Activated CD8-positive, alpha-beta memory T cell treated with anti-CD3 and anti-CD28 coated beads, Interleukin-2, amount 50 U/mL, for 4 hours (primary cell): ENCODE measurements around the gene FOXD4L1.
A peak's percentile ranks its signal among the peaks of the same experiment; 100 is the strongest.
"Not testable (repeated sequence)": the region's sequence is repeated elsewhere in the genome, so short reads cannot be mapped to it uniquely, and the experiment has no call there.

Experiments used
- DNase-seq: peaks from one replicate; pipeline ENCODE4 v3.0.0-alpha.2; 2020

FOXD4L1 gene

DNA sequence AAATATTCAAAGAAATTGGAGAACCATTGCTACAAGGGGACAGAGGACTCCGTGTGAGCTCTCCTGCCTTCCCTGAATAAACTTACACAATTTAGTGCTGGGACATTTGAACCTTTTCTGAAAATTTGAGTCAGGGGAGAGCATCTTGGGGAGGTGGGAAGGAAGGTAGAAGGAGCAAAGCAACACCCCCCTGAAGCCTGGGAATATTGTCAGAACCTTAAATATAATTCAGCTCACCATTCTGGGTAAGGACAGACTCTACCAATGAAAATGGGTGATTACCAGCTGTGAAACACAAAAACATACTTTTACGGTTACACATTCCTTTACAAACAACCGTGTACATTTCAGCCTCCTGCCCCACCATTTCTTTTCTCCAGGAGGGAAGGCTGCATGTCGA lies at the start of gene FOXD4L1:
Gene FOXD4L1, plus strand, starts transcription at position 301 of the 400 bp plus-strand sequence. CDS start 592 bp downstream, outside the sequence.
- DNase-seq, result not testable (repeated sequence)

GRCh38 chr2:113465770-113466169 lies 32.7 kb upstream of the FOXD4L1 start:
- DNase-seq, result not testable (repeated sequence)

- DNase-seq, result not testable (repeated sequence)
Measured at GRCh38 chr2:113476688-113477368, 21.6 kb upstream of the FOXD4L1 start.

- DNase-seq, result not testable (repeated sequence)
Measured at GRCh38 chr2:113496527-113496926, 1.9 kb upstream of the FOXD4L1 start.

GRCh38 chr2:113499019-113499885 lies 787 bp downstream of the FOXD4L1 start:
- DNase-seq, result not testable (repeated sequence)

DNA sequence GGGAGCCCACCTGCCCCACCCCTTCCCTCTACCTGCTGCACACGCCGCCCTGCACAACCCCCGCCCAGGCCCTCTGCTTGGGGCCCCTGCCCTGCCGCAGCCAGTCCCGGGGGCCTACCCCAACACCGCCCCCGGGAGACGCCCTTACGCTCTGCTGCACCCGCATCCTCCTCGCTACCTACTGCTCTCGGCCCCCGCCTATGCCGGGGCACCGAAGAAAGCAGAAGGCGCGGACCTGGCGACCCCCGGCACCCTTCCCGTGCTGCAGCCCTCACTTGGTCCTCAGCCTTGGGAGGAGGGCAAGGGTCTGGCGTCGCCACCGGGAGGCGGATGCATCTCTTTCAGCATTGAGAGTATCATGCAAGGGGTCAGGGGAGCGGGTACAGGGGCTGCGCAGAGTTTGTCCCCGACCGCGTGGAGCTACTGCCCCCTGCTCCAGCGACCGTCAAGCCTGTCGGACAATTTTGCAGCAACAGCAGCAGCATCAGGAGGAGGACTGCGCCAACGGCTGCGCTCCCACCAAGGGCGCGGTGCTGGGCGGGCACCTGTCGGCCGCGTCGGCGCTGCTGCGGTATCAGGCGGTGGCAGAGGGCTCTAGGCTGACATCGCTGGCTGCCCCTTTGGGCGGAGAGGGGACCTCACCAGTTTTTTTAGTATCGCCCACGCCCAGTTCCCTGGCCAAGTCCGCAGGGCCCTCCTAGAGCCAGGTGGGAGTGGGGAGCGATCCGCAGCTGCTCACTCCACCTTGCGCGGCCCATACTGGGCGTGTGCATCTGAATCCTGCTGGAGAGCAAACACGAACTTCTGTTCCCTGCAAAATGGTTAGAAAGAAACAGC lies 1.6 kb downstream of the FOXD4L1 start:
- not testable (repeated sequence) for DNase-seq

DNA sequence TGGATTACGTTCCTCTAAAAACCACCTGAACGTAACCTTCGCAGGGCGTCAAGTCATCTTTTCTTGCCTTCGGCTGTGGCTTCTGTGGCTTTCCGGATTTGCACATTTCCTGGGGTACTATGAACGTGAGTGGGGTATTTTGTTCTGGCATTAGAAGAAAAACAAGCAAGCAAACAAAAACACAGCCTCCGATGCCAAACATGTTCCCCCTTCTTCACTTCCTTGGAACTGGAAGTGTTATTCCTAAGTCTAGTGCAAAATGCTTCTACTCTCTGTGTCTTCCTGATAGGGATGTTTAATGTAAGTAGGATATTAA lies 2.2 kb downstream of the FOXD4L1 start:
- peak; percentile 18 for DNase-seq

- DNase-seq, result not testable (repeated sequence)
Measured at GRCh38 chr2:113502216-113503093, 4.0 kb downstream of the FOXD4L1 start.

DNA sequence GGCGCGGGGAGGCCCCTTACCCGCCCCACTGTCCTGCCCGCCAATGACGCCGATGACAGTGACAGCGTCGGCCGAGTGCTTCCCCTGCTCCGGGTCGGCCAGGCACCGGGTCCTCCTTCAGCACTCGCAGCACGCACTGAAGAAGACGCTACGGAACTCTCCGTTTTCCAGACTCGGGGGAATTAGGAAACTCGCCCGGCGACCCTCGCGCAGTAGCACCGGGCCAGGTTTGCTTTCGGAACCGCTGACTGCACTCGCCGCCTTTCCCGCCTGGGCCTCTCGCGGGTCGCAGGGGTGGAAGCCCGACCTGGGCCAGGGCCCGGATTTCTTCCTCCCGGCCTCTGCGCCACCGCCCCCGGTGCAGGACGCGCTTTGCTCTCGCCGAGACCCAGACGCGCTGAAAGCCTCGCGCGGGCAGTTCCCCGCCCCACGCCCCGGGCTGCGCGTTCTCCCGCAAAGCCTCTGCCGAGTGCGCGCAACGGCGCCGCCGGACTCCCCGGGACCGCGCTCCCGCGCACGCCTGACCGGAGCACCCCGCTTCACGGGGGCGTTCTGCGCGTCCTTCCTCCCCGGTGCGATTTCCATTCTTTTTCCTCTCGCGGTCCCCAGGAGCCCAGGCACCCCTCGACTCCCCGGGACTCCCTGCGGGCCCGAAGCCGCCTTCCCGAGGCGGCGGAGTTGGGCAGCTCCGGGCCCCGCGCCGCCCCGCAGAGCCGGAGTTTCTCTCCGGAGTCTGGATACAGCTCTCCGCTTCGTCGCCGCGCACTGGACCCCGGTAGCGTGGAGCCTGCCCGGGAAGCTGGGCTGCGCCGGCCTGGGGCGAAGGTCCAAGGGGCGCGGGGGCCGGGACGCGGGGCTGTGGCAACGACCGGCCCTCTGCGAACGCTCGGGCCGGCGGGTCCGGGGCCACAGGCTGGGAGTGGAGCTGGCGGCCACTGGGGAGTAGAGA lies 4.9 kb downstream of the FOXD4L1 start:
- peak; percentile 43 for DNase-seq

- DNase-seq, result not testable (repeated sequence)
Measured at GRCh38 chr2:113504081-113504480, 5.6 kb downstream of the FOXD4L1 start.

DNA sequence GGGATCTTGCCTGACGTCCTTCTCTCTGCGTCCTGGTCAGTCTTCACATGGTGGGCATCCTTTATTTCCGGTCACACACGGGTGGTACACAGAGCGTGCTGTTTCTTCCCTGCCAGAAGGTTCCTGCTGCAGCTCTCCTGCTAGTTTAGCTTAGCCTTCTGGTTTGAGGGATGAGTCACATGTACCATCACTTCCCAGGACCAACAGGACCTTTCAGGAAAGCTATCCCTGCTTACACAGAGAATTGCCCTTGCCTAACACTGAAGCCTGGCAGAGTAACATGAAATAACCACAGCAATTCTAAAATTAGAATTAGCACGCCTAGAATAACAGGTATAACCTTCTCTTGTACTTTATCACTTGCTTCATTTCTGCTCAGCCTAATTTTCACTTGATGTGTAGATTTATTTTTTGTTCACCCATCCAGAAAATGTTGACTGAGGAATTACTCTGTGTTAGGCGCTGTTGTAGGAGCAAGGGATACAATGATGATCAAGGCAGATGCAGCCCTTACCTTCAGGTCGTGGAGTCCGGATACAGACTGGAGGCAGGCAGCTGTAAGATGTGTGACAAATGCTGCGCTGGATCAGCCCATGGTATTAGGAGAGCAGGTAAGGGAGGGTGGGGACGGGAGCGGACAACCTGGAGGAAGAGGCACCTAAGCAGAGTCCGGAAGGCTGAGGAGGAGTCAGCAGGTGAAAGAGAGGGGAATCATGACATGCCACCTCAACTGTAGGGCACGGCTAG lies 9.1 kb downstream of the FOXD4L1 start:
- not testable (repeated sequence) for DNase-seq

- not testable (repeated sequence) for DNase-seq
Measured at GRCh38 chr2:113508187-113508586, 9.7 kb downstream of the FOXD4L1 start.

GRCh38 chr2:113510913-113511312 lies 12.4 kb downstream of the FOXD4L1 start:
- not testable (repeated sequence) for DNase-seq

DNA sequence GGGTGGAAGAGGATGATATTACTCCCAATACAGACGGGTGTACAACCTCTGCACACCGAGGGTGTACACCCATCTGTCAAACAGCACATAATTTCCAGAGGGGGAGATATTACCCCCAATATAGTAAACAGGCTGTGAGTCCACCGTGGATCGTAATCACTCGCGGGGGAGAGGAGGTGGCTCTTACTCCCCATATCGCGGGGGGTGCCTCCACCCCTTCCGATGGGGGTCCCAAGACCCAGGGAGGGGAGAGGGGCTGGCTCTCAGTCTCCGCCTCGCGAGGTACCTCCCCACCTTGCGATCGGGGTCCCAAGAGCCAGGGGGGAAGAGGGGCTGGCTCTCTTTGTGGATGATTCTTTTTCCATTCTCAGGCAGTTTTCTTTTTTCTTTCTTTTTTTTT lies 13.4 kb downstream of the FOXD4L1 start:
- DNase-seq, result not testable (repeated sequence)

- not testable (repeated sequence) for DNase-seq
Measured at GRCh38 chr2:113515457-113515856, 17.0 kb downstream of the FOXD4L1 start.

DNA sequence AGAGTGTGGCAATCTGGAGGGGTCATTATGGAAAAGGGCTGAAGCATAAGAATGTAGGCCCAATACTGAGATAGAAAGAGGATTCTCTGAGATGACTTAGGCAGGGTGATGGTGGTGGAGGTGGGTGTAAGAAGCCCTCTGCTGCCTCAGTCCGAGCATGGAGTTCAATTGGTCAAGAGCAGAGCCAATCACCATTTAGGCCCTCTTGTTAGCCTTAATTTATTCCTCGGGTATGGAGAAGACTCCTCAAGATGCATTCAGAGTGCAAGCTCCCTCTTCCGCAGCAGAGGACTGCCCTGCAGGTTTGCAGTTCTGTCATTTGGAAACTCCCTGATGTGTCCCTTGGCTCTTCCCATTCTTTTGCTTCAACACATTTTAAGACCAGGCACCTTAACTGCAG lies 17.5 kb downstream of the FOXD4L1 start:
- not testable (repeated sequence) for DNase-seq

DNA sequence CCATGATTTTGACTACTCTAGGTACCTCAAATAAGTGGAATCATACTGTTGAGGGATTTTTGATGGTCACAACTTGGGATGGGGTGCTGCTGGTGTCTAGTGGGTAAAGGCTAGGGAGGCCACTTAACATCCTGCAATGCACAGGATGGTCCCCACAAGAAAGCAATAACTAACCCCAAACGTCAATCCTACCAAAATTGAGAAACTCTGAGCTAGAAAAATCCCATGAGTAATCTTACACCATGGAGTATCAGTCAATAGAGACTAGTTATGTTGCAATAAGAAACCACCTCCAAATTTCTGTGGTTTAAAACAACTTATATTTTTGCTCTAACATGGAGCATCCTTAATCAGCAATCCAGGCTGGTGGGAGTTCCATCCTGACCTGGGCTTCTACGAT lies 18.6 kb downstream of the FOXD4L1 start:
- DNase-seq, result not testable (repeated sequence)

DNA sequence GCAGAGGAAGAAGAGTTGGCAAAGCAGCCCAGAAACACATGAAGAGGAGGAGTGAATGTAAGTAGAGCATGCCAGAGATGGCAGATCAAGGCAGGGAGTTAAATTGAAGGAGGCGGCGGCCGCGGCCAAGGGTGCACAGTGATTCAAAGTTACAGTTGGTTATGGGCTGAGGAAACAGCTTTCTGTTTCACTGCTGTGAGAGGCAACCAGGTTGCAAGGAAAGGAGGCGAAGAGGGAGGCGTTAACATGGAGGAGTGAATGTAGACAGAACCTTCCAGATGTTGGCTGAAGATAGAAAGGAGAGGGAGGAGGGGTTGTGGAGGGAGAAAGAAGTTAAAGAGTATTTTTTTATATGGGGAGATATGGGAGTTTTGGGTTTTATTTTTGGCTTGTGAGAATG lies 22.4 kb downstream of the FOXD4L1 start:
- DNase-seq, result not testable (repeated sequence)

DNA sequence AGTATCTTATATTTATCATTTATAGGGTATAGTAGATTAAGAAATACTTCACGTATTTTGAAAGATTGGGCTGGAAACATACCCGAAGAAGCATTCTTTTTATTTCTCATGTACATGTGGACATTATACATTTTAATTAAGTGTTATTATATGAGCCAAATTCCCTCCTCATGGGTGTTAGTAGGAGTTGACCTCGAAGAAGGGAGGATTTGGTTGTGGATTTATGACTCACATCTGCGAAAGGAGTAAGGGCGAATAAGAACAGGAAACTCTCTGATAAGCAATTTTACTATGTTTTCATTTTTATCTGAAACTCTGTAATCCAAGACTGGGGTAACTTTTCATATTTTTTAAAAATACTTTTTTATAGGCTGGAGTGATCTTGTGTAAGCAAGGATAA lies 23.0 kb downstream of the FOXD4L1 start:
- not testable (repeated sequence) for DNase-seq

DNA sequence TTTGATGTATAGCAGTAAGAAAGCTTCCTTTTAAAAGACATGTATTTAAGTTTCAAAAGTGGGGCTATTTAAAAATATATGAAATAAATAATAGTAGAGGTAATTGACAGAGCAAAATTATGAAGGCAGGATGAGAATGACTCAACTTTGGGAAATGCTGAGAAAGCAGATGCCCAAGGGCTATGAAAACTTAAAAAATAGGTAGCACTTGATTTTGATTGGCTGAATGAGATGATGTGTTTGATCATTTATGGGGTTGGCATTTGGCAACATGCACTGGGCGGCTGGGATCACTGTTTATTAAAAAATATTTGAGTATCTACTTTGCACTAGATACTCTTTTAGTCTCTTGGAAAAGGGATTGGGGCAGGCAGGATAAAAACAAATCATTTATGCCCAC lies 26.5 kb downstream of the FOXD4L1 start:
- DNase-seq, result not testable (repeated sequence)
